ENCODE results near the gene ARTN.
A peak's percentile ranks its signal among the peaks of the same experiment; 100 is the strongest.

The ARTN gene

GRCh38 chr1:43970502-43970901, 36.9 kb downstream of the ARTN start:
- no peak for DNase-seq (ENCODE audit: low read depth in 2 of 2)

- DNase-seq (ENCODE audit: low read depth in 2 of 2): no peak
These were observed 37.3 kb downstream of the ARTN start for GRCh38 chr1:43970911-43971310.

GRCh38 chr1:43971336-43971980, 37.9 kb downstream of the ARTN start:
- DNase-seq (ENCODE audit: low read depth in 2 of 2): no peak

GRCh38 chr1:43973981-43974442, 40.4 kb downstream of the ARTN start:
- no peak for DNase-seq (ENCODE audit: low read depth in 2 of 2)

- peak; percentile 86 to 87 for DNase-seq (ENCODE audit: low read depth in 2 of 2)
These were observed 41.0 kb downstream of the ARTN start, which contains the start of gene ATP6V0B for GRCh38 chr1:43974443-43975248. Gene ATP6V0B (plus strand): TSS chr1:43974960. CDS start chr1:43975041, 81 bp downstream.

- DNase-seq (ENCODE audit: low read depth in 2 of 2): no peak
These were observed 41.8 kb downstream of the ARTN start for GRCh38 chr1:43975249-43975961.

GRCh38 chr1:43976045-43976444, 42.4 kb downstream of the ARTN start:
- no peak for DNase-seq (ENCODE audit: low read depth in 2 of 2)

- DNase-seq (ENCODE audit: low read depth in 2 of 2): no peak
These were observed 43.3 kb downstream of the ARTN start for GRCh38 chr1:43976890-43977289.

GRCh38 chr1:43977376-43978263, 44.0 kb downstream of the ARTN start:
- DNase-seq (ENCODE audit: low read depth in 2 of 2): no peak

GRCh38 chr1:43978264-43978550, 44.6 kb downstream of the ARTN start:
- DNase-seq (ENCODE audit: low read depth in 2 of 2): no peak

GRCh38 chr1:43978551-43979260, 45.1 kb downstream of the ARTN start, which contains the start of gene B4GALT2:
Gene B4GALT2 (plus strand): TSS chr1:43979210. CDS start chr1:43981161, 1,951 bp downstream.
- peak in 1 of 2 donors; percentile 23 for DNase-seq (ENCODE audit: low read depth in 2 of 2)

- DNase-seq (ENCODE audit: low read depth in 2 of 2): no peak
These were observed 45.6 kb downstream of the ARTN start for GRCh38 chr1:43979261-43979527.

- peak in 1 of 2 donors; percentile 30 for DNase-seq (ENCODE audit: low read depth in 2 of 2)
These were observed 46.1 kb downstream of the ARTN start for GRCh38 chr1:43979528-43980254.

GRCh38 chr1:43980255-43981134, 46.9 kb downstream of the ARTN start:
- DNase-seq (ENCODE audit: low read depth in 2 of 2): no peak

- DNase-seq (ENCODE audit: low read depth in 2 of 2): no peak
These were observed 47.5 kb downstream of the ARTN start for GRCh38 chr1:43981135-43981491.

GRCh38 chr1:43981636-43982035, 48.0 kb downstream of the ARTN start:
- no peak for DNase-seq (ENCODE audit: low read depth in 2 of 2)

- no peak for DNase-seq (ENCODE audit: low read depth in 2 of 2)
These were observed 48.6 kb downstream of the ARTN start for GRCh38 chr1:43982241-43982640.

GRCh38 chr1:43982808-43983207, 49.2 kb downstream of the ARTN start:
- DNase-seq (ENCODE audit: low read depth in 2 of 2): no peak

GRCh38 chr1:43983253-43983899, 49.8 kb downstream of the ARTN start:
- DNase-seq (ENCODE audit: low read depth in 2 of 2): no peak
